ENCODE measurements around the gene ESYT3. TPM values are rescaled to one million over a fixed set of nuclear protein-coding genes. Genes with fewer than 3 reads are reported as not detected.

Gene ESYT3
- total and polyA plus RNA-seq, 2 of the 8 experiments (the other 6 are each of a cell fraction or from before 2014, with no cell fraction given), result 4.4 to 7.3 TPM

GRCh38 chr3:138437281-138437680, 2.9 kb downstream of the ESYT3 start:
- Histone ChIP-seq H3K23ac (ENCODE audit: insufficient read length) (no peak overlapping the region), H2BK12ac (ENCODE audit: low read depth, low read length) (0 out of 2 replicates have a peak overlapping the region, but pooled peaks have one; percentile 60), H4K20me1 (replicated peaks in 1 of 2; ENCODE audit: control insufficient read depth in 1 of 2, insufficient read depth in 2 of 2, low read length in 2 of 2) (peaks cover 0 to 2% of the 10 kb centered on the region in 2 experiments), H3K14ac (ENCODE audit: insufficient read length) (no peak overlapping the region), H3K23me2 (ENCODE audit: low read depth, low read length) (peaks cover 8% of the 10 kb centered on the region; the same call in 1 of the 2 replicates), H2BK120ac (replicated peaks; ENCODE audit: low read depth, low read length) (no peak overlapping the region), H3K79me2 (ENCODE audit: control insufficient read depth in 1 of 2, insufficient read depth in 2 of 2, low read length in 2 of 2) (no peaks in the 10 kb centered on the region), H3K9me3 (ENCODE audit: insufficient read depth in 2 of 2, low read depth in 1 of 2, low read length in 1 of 2) (peaks cover 5 to 10% of the 10 kb centered on the region in 2 experiments), H3K36me3 (ENCODE audit: control insufficient read depth in 2 of 4, insufficient read depth in 4 of 4, low read length in 3 of 4) (peaks cover 0 to 6% (median 0%) of the 10 kb centered on the region in 4 experiments; a peak in 1 of 8 replicates), H2BK5ac (ENCODE audit: low read depth, low read length) (no peak overlapping the region), H4K8ac (ENCODE audit: extremely low read depth, insufficient read depth, low read length) (no peak overlapping the region), H4K5ac (ENCODE audit: insufficient read length, low read depth, low read length) (no peak overlapping the region), H3K9ac (replicated peaks in 1 of 4; ENCODE audit: extremely low read depth in 1 of 4, low read depth in 3 of 4, low read length in 3 of 4) (no peak overlapping the region), H2AK5ac (ENCODE audit: low read depth, low read length) (no peak overlapping the region), H4K91ac (replicated peaks; ENCODE audit: insufficient read length, low read length) (no peak overlapping the region), H3K4me3 (ENCODE audit: extremely low read depth in 1 of 4, insufficient read depth in 2 of 4, low read depth in 3 of 4, low read length in 4 of 4) (no peak overlapping the region), H3K27ac (ENCODE audit: low read depth, low read length) (no peak overlapping the region), H3K79me1 (ENCODE audit: low read depth, low read length) (peaks cover 3% of the 10 kb centered on the region; the same call in 1 of the 2 replicates), H2AFZ (ENCODE audit: low read length) (no peak overlapping the region), H2BK20ac (ENCODE audit: low read length) (no peak overlapping the region), H3K56ac (replicated peaks; ENCODE audit: insufficient read length, low read depth, low read length) (no peak overlapping the region), H3K4me2 (ENCODE audit: insufficient read depth in 1 of 2, low read depth in 2 of 2, low read length in 2 of 2) (no peak overlapping the region), H2BK15ac (ENCODE audit: low read length) (no peak overlapping the region), H3K4ac (replicated peaks; ENCODE audit: insufficient read length, low read depth, low read length) (no peak overlapping the region), H3K27me3 (replicated peaks in 1 of 4; ENCODE audit: control insufficient read depth in 3 of 4, extremely low read depth in 1 of 4, insufficient read depth in 3 of 4, low read length in 3 of 4) (peaks cover 19 to 45% (median 36%) of the 10 kb centered on the region in 4 experiments), H3K18ac (ENCODE audit: extremely low read depth, low read length) (no peak overlapping the region), H3K4me1 (replicated peaks in 1 of 4; ENCODE audit: control insufficient read depth in 3 of 4, insufficient read depth in 4 of 4, low read length in 3 of 4) (peaks cover 1 to 16% (median 6%) of the 10 kb centered on the region in 4 experiments)
- DNase-seq (ENCODE audit: low read depth in 1 of 2, low spot score in 2 of 2) (no peak), FAIRE-seq (no peak)
- ChIA-PET POLR2A (ENCODE audit: partially characterized antibody) (no interaction called here), CTCF (ENCODE audit: partially characterized antibody) (interaction anchor here (1.5 to 5.7 kb wide), 3 partner anchors 8 to 23 kb away, joined by 4 to 31 read pairs (median 5); no protein-coding TSS in a partner anchor)
- 84% methylated on average over 6 of the region's 6 CpGs; no CpG with 5 or more reads in 1 of the 2 experiments for WGBS, 2 experiments (ENCODE audit: extremely low coverage in 1 of 2, insufficient coverage in 1 of 2, insufficient read length in 1 of 2, insufficient replicate concordance in 2 of 2, low coverage in 1 of 2, low lambda C conversion rate in 2 of 2, missing lambda C conversion rate in 1 of 2)
- TF ChIP-seq CTCF (IDR thresholded peaks at IDR 0.05; ENCODE audit: control extremely low read depth in 1 of 3, insufficient read depth in 1 of 3, low read depth in 1 of 3, low read length in 3 of 3), result peak in 2 of 3 experiments; percentile 28 to 29; a peak in 3 of 4 replicates

All from H1 (cell line).